Vagina (tissue), 2 donors: ENCODE results near the gene ZSWIM2.

Source experiments
- POLR2A ChIP-seq, 2 donors: fragments of 450-650 bp; IDR thresholded peaks; one replicate each; pipeline ENCODE4 v1.6.1; 2017; ENCODE audit warnings: antibody characterized with exemption in 2 of 2, mild to moderate bottlenecking in 2 of 2, moderate library complexity in 2 of 2
- TF ChIP-seq, protein P1 (sequence below), 3 experiments: fragments of 450-650 bp in 2 of 3; fragments of 200-600 bp in 1 of 3; sonication (generic) in 1 of 3; IDR thresholded peaks; one replicate each; pipeline ENCODE4 v1.5.1; 2017 to 2019; ENCODE audit warnings: antibody characterized with exemption in 3 of 3, mild to moderate bottlenecking in 2 of 3, moderate library complexity in 2 of 3

- TF ChIP-seq, protein P1, sequence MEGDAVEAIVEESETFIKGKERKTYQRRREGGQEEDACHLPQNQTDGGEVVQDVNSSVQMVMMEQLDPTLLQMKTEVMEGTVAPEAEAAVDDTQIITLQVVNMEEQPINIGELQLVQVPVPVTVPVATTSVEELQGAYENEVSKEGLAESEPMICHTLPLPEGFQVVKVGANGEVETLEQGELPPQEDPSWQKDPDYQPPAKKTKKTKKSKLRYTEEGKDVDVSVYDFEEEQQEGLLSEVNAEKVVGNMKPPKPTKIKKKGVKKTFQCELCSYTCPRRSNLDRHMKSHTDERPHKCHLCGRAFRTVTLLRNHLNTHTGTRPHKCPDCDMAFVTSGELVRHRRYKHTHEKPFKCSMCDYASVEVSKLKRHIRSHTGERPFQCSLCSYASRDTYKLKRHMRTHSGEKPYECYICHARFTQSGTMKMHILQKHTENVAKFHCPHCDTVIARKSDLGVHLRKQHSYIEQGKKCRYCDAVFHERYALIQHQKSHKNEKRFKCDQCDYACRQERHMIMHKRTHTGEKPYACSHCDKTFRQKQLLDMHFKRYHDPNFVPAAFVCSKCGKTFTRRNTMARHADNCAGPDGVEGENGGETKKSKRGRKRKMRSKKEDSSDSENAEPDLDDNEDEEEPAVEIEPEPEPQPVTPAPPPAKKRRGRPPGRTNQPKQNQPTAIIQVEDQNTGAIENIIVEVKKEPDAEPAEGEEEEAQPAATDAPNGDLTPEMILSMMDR (IDR thresholded peaks at IDR 0.05) = no peak
- TF ChIP-seq POLR2A (IDR thresholded peaks at IDR 0.05) = no peak
Observed at GRCh38 chr2:186889101-186889879, 40.3 kb upstream of the ZSWIM2 start.
